H1 (cell line): ENCODE results near the gene IGSF1.

Experiments used
- CTCF ChIP-seq, 3 experiments: IDR thresholded peaks; 1 replicate in 2 of 3; 2 replicates in 1 of 3; pipeline versions ENCODE4 v1.5.1 to v1.6.1; 2011; ENCODE audit warnings: low read length in 3 of 3, mild to moderate bottlenecking in 3 of 3, inconsistent platforms in 2 of 3, low read depth in 1 of 3, moderate library complexity in 1 of 3; ENCODE audit not compliant: insufficient read depth in 1 of 3; ENCODE audit errors: control extremely low read depth in 1 of 3
- TEAD4 ChIP-seq: IDR thresholded peaks from 2 replicates; pipeline ENCODE4 v1.6.1; 2012; ENCODE audit warnings: low read depth, low read length, inconsistent platforms, mixed read lengths

- TF ChIP-seq TEAD4 (no peak), CTCF (IDR thresholded peaks at IDR 0.05; ENCODE audit: control extremely low read depth in 1 of 3, insufficient read depth in 1 of 3, low read depth in 1 of 3, low read length in 3 of 3) (no peak)
Measured at GRCh38 chrX:131270080-131270479, 19.0 kb downstream of the IGSF1 start.
